ENCODE measurements around the gene OOSP1. TPM values are rescaled to one million over a fixed set of nuclear protein-coding genes. Genes with fewer than 3 reads are reported as not detected.
"Not testable (repeated sequence)": the region's sequence is repeated elsewhere in the genome, so short reads cannot be mapped to it uniquely, and the experiment has no call there.

The OOSP1 gene
- total RNA-seq, 1 experiment from 2014 or later = not detected

DNA sequence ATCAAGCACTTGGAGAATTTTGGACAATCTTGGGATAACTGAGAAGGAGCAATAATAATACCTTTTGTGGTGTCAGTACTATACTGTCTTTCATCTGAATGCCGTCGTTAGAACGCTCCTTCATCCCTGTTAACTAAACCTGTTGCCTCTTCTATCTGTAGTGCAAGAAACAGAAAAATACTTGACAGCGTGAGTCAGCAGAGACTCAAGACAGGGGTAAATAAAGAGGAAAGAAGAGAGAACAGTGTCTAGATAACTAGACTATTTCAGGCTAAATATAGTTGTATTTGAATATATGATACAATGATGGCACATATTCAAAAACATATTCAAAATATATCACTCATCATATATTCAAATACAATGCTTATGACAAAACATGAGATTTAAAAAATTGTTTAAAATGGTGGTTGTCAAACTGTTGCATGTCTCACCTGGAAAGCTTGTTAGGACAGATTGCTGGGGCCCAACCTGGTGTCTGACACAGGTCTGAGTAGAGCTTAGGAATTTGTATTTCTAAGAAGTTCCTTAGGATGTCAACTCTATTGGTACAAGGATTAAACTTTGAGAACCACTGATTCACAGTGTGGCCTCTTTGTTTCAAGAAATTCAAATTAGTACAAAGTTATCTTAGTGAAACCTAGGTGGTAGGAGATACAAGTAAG is 43.0 kb downstream of the OOSP1 start:
- Histone ChIP-seq H3K9me3 (replicated peaks) (no peaks in the 10 kb centered on the region), H3K27ac (no peak overlapping the region), H3K36me3 (no peaks in the 10 kb centered on the region), H3K4me3 (no peak overlapping the region), H3K4me1 (no peaks in the 10 kb centered on the region), H3K27me3 (no peaks in the 10 kb centered on the region)
- no peak for DNase-seq

GRCh38 chr11:59982037-59982436 is 43.8 kb downstream of the OOSP1 start:
- DNase-seq; H3K9me3 ChIP-seq (replicated peaks): not testable (repeated sequence)

DNA sequence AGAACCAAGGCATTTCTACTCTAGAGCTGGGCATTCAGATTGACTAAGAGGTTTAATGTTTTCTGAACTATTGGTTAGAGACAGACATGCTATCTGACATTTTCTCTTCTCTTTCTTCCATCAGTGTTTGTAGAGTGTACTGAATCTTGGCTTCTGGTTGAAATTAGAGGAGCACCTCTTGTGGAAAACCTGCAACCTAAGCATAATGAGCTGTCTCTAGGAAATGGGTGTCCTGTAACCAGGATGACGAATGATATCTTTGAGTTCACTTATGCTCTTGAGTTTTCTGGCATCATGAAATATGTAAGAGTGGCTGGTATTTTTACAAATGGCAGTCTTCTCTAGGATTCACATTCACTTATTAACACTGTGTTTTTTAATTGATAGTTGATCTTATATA is 45.0 kb downstream of the OOSP1 start:
- Histone ChIP-seq H3K4me1 (no peaks in the 10 kb centered on the region), H3K27ac (no peak overlapping the region), H3K27me3 (no peaks in the 10 kb centered on the region), H3K9me3 (replicated peaks) (no peaks in the 10 kb centered on the region), H3K4me3 (no peak overlapping the region), H3K36me3 (no peaks in the 10 kb centered on the region)
- no peak for DNase-seq

More at GRCh38 chr11:59982037-59982436, 43.8 kb downstream of the OOSP1 start:
- H3K36me3 ChIP-seq, H3K27ac ChIP-seq, H3K4me1 ChIP-seq, H3K4me3 ChIP-seq, H3K27me3 ChIP-seq: not testable (repeated sequence)

- no peak overlapping the region for H3K4me3 ChIP-seq
These were observed 46.1 kb downstream of the OOSP1 start for GRCh38 chr11:59984368-59984767.

GRCh38 chr11:59990421-59990820 is 52.2 kb downstream of the OOSP1 start:
- Histone ChIP-seq H3K27ac (no peak overlapping the region), H3K4me3 (no peak overlapping the region), H3K4me1 (no peaks in the 10 kb centered on the region), H3K27me3 (no peaks in the 10 kb centered on the region), H3K9me3 (replicated peaks) (no peaks in the 10 kb centered on the region), H3K36me3 (no peaks in the 10 kb centered on the region)
- DNase-seq = no peak

More at GRCh38 chr11:59984368-59984767, 46.1 kb downstream of the OOSP1 start:
- Histone ChIP-seq H3K36me3 (no peaks in the 10 kb centered on the region), H3K4me1 (no peaks in the 10 kb centered on the region), H3K9me3 (replicated peaks) (no peaks in the 10 kb centered on the region), H3K27ac (no peak overlapping the region), H3K27me3 (no peaks in the 10 kb centered on the region)
- DNase-seq = no peak

GRCh38 chr11:59992425-59992824 is 54.2 kb downstream of the OOSP1 start:
- no peak overlapping the region for H3K4me3 ChIP-seq
- no peak for DNase-seq

GRCh38 chr11:59997800-59998199 is 59.6 kb downstream of the OOSP1 start:
- Histone ChIP-seq H3K4me3 (no peak overlapping the region), H3K4me1 (no peaks in the 10 kb centered on the region), H3K9me3 (replicated peaks) (peaks cover 4% of the 10 kb centered on the region; the same call in 1 of the 2 replicates), H3K27ac (no peak overlapping the region), H3K36me3 (no peaks in the 10 kb centered on the region), H3K27me3 (no peaks in the 10 kb centered on the region)
- no peak for DNase-seq

More at GRCh38 chr11:59992425-59992824, 54.2 kb downstream of the OOSP1 start:
- no peaks in the 10 kb centered on the region for H3K4me1 ChIP-seq
- no peaks in the 10 kb centered on the region for H3K9me3 ChIP-seq (replicated peaks)
- no peak overlapping the region for H3K27ac ChIP-seq
- H3K27me3 ChIP-seq = no peaks in the 10 kb centered on the region
- no peaks in the 10 kb centered on the region for H3K36me3 ChIP-seq

DNA sequence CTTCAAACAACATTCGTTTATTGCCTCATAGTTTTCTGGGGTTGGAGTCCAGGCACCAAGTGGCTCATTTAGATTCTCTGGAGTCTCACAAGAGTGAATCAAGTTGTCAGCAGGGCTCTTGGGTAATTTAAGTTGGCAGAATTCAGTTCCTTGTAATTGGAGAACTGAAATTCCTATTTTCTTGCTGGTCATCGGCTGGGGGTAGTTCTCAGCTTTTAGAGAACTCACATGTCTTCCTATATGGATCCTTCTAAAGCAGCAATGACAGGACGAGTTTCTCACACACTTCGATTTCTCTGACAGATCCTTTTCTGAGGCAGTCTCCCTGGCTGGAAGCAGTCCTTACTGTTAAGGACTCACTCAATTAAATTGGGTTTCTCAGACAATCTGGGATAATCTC is 61.5 kb downstream of the OOSP1 start:
- Histone ChIP-seq H3K27me3 (no peaks in the 10 kb centered on the region), H3K4me1 (no peaks in the 10 kb centered on the region), H3K9me3 (replicated peaks) (peaks cover 4% of the 10 kb centered on the region; the same call in 1 of the 2 replicates), H3K4me3 (no peak overlapping the region), H3K36me3 (no peaks in the 10 kb centered on the region), H3K27ac (no peak overlapping the region)
- no peak for DNase-seq

DNA sequence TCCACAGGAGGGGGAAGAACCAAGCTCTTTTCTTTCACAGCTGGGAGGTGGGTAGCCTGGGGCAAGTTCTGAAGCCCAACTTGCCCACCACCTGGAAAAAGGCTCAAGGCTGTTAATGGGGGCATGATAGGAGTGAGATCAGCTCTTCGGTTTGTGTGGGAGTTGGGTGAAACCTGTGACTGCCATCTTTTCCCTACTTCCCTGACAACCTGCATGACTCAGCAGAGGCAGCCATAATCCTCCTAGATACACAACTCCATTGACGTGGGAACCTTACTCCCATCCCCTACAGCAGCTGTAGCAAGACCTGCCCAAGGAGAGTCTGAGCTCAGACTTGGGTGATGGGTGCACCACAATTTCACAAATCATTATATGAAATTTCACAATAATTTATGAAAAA is 65.5 kb downstream of the OOSP1 start:
- no peak for DNase-seq
- no peaks in the 10 kb centered on the region for H3K36me3 ChIP-seq
- H3K27me3 ChIP-seq = no peaks in the 10 kb centered on the region
- no peaks in the 10 kb centered on the region for H3K4me1 ChIP-seq
- H3K27ac ChIP-seq = no peak overlapping the region
- H3K4me3 ChIP-seq = no peak overlapping the region
- peaks cover 4% of the 10 kb centered on the region; the same call in 1 of the 2 replicates for H3K9me3 ChIP-seq (replicated peaks)

GRCh38 chr11:60005360-60005759 is 67.1 kb downstream of the OOSP1 start:
- DNase-seq = no peak

More at GRCh38 chr11:60005360-60005759, 67.1 kb downstream of the OOSP1 start:
- Histone ChIP-seq H3K36me3 (no peaks in the 10 kb centered on the region), H3K27me3 (no peaks in the 10 kb centered on the region), H3K4me1 (no peaks in the 10 kb centered on the region), H3K4me3 (no peak overlapping the region), H3K27ac (no peak overlapping the region), H3K9me3 (replicated peaks) (peaks cover 4% of the 10 kb centered on the region; the same call in 1 of the 2 replicates)

Other genes with a start within 250 kb of the OOSP1 start
- gene OR10V1, start 224.6 kb upstream of the OOSP1 start, total RNA-seq (2014; rRNA removed; shearing (Covaris generic)) = not detected in 2 replicates
- gene STX3, start 183.1 kb upstream of the OOSP1 start, total RNA-seq (2014; rRNA removed; shearing (Covaris generic)) = 50.6 and 52.6 TPM in 2 replicates
- 59.4 and 66.1 TPM in 2 replicates for gene MRPL16, start 127.7 kb upstream of the OOSP1 start, total RNA-seq (2014; rRNA removed; shearing (Covaris generic))
- gene CBLIF, start 92.9 kb upstream of the OOSP1 start, total RNA-seq (2014; rRNA removed; shearing (Covaris generic)) = not detected in 2 replicates
- gene TCN1, start 71.9 kb upstream of the OOSP1 start, total RNA-seq (2014; rRNA removed; shearing (Covaris generic)) = not detected in 2 replicates
- gene OOSP3, start 59.6 kb upstream of the OOSP1 start, total RNA-seq (2014; rRNA removed; shearing (Covaris generic)) = not detected in 2 replicates
- not detected in 2 replicates for gene OOSP4A, start 25.6 kb downstream of the OOSP1 start, total RNA-seq (2014; rRNA removed; shearing (Covaris generic))
- gene OOSP4B, start 78.7 kb downstream of the OOSP1 start, total RNA-seq (2014; rRNA removed; shearing (Covaris generic)) = not detected in 2 replicates
- gene OOSP2, start 102.0 kb downstream of the OOSP1 start, total RNA-seq (2014; rRNA removed; shearing (Covaris generic)) = not detected in 2 replicates
- gene MS4A3, start 118.2 kb downstream of the OOSP1 start, total RNA-seq (2014; rRNA removed; shearing (Covaris generic)) = not detected in 2 replicates
- gene MS4A2, start 150.2 kb downstream of the OOSP1 start, total RNA-seq (2014; rRNA removed; shearing (Covaris generic)) = not detected in 2 replicates
- not detected in 2 replicates for gene MS4A6A, start 244.7 kb downstream of the OOSP1 start, total RNA-seq (2014; rRNA removed; shearing (Covaris generic))

Measured in SJCRH30 (cell line).